Effector memory CD4-positive, alpha-beta T cell (primary cell): ENCODE data around the gene PCED1B.
"Not testable (repeated sequence)": the region's sequence is repeated elsewhere in the genome, so short reads cannot be mapped to it uniquely, and the experiment has no call there.

Experiments used
- DNase-seq, 3 donors: peaks; one replicate each; pipeline ENCODE4 v3.0.0-alpha.2; 2020
- H3K27ac ChIP-seq: 2 replicates; pipeline ENCODE4 v1.7.0; 2013; ENCODE audit warnings: mild to moderate bottlenecking, low read length, moderate library complexity; ENCODE audit not compliant: insufficient read depth, poor library complexity, severe bottlenecking
- H3K27me3 ChIP-seq: replicated peaks from 2 replicates; pipeline ENCODE4 v1.7.0; 2013; ENCODE audit warnings: mild to moderate bottlenecking, low read length; ENCODE audit not compliant: insufficient read depth, control insufficient read depth, poor library complexity, severe bottlenecking
- H3K36me3 ChIP-seq: 2 replicates; pipeline ENCODE4 v1.7.0; 2013; ENCODE audit warnings: mild to moderate bottlenecking, low read length, moderate library complexity; ENCODE audit not compliant: control insufficient read depth, insufficient read depth
- H3K4me1 ChIP-seq: 2 replicates; pipeline ENCODE4 v1.7.0; 2013; ENCODE audit warnings: low read length, mild to moderate bottlenecking; ENCODE audit not compliant: control insufficient read depth, insufficient read depth, poor library complexity, severe bottlenecking
- H3K4me3 ChIP-seq: 2 replicates; pipeline ENCODE4 v1.7.0; 2013; ENCODE audit warnings: low read length, low read depth, mild to moderate bottlenecking; ENCODE audit not compliant: insufficient read depth, poor library complexity, severe bottlenecking
- H3K9me3 ChIP-seq: 2 replicates; pipeline ENCODE4 v1.7.0; 2013; ENCODE audit warnings: mild to moderate bottlenecking, low read length, moderate library complexity; ENCODE audit not compliant: control insufficient read depth

The PCED1B gene

GRCh38 chr12:47210776-47211175 lies 131.4 kb downstream of the PCED1B start:
- DNase-seq, result no peak
- Histone ChIP-seq H3K36me3 (peaks cover 22% of the 10 kb centered on the region), H3K4me1 (peaks cover 40% of the 10 kb centered on the region), H3K27me3 (no peaks in the 10 kb centered on the region), H3K4me3 (peak overlapping the region; percentile 36), H3K9me3 (no peaks in the 10 kb centered on the region), H3K27ac (peak overlapping the region; percentile 69)

- Histone ChIP-seq H3K36me3 (peaks cover 22% of the 10 kb centered on the region), H3K27ac (peak overlapping the region; percentile 63), H3K27me3 (no peaks in the 10 kb centered on the region), H3K4me1 (peaks cover 25% of the 10 kb centered on the region), H3K9me3 (no peaks in the 10 kb centered on the region), H3K4me3 (peak overlapping the region; percentile 57)
- DNase-seq, result no peak
Measured at GRCh38 chr12:47212701-47213039, 133.2 kb downstream of the PCED1B start.

- Histone ChIP-seq H3K4me3 (peak overlapping the region; percentile 57), H3K36me3 (peaks cover 18% of the 10 kb centered on the region)
Measured at GRCh38 chr12:47213396-47213795, 134.0 kb downstream of the PCED1B start.

GRCh38 chr12:47214001-47214619 lies 134.7 kb downstream of the PCED1B start:
- Histone ChIP-seq H3K4me3 (peak overlapping the region; percentile 57), H3K36me3 (peaks cover 10% of the 10 kb centered on the region), H3K4me1 (peaks cover 12% of the 10 kb centered on the region), H3K9me3 (no peaks in the 10 kb centered on the region), H3K27ac (peak overlapping the region; percentile 63), H3K27me3 (no peaks in the 10 kb centered on the region)
- no peak for DNase-seq

More at GRCh38 chr12:47213396-47213795, 134.0 kb downstream of the PCED1B start:
- Histone ChIP-seq H3K27me3 (no peaks in the 10 kb centered on the region), H3K27ac (peak overlapping the region; percentile 63), H3K4me1 (peaks cover 19% of the 10 kb centered on the region), H3K9me3 (no peaks in the 10 kb centered on the region)
- no peak for DNase-seq

- Histone ChIP-seq H3K4me1 (peaks cover 6% of the 10 kb centered on the region), H3K27me3 (no peaks in the 10 kb centered on the region), H3K36me3 (peaks cover 4% of the 10 kb centered on the region), H3K27ac (peak overlapping the region; percentile 63), H3K4me3 (peak overlapping the region; percentile 57), H3K9me3 (no peaks in the 10 kb centered on the region)
- DNase-seq, result no peak
Measured at GRCh38 chr12:47214771-47215170, 135.3 kb downstream of the PCED1B start.

- Histone ChIP-seq H3K36me3 (no peaks in the 10 kb centered on the region), H3K27ac (peak overlapping the region; percentile 63), H3K9me3 (no peaks in the 10 kb centered on the region), H3K4me3 (peak overlapping the region; percentile 57), H3K4me1 (peaks cover 3% of the 10 kb centered on the region), H3K27me3 (no peaks in the 10 kb centered on the region)
- peak; percentile 56 to 62 (median 57) for DNase-seq
Measured at GRCh38 chr12:47216150-47216677, 136.8 kb downstream of the PCED1B start.

- H3K36me3 ChIP-seq, H3K9me3 ChIP-seq, H3K27me3 ChIP-seq, DNase-seq: not testable (repeated sequence)
- H3K27ac ChIP-seq, result peak overlapping the region; percentile 63
- H3K4me3 ChIP-seq, result peak overlapping the region; percentile 57
- H3K4me1 ChIP-seq, result peaks cover 11% of the 10 kb centered on the region
Measured at GRCh38 chr12:47217595-47217869, 138.1 kb downstream of the PCED1B start.

GRCh38 chr12:47218191-47218654 lies 138.8 kb downstream of the PCED1B start:
- DNase-seq, result no peak
- Histone ChIP-seq H3K36me3 (no peaks in the 10 kb centered on the region), H3K27me3 (no peaks in the 10 kb centered on the region), H3K9me3 (no peaks in the 10 kb centered on the region), H3K4me3 (peak overlapping the region; percentile 57), H3K4me1 (peaks cover 16% of the 10 kb centered on the region), H3K27ac (peak overlapping the region; percentile 63)

- Histone ChIP-seq H3K9me3 (no peaks in the 10 kb centered on the region), H3K4me3 (peak overlapping the region; percentile 13), H3K27ac (peak overlapping the region; percentile 25), H3K27me3 (no peaks in the 10 kb centered on the region), H3K4me1 (peaks cover 26% of the 10 kb centered on the region), H3K36me3 (peaks cover 7% of the 10 kb centered on the region)
- no peak for DNase-seq
Measured at GRCh38 chr12:47219243-47219642, 139.8 kb downstream of the PCED1B start.

GRCh38 chr12:47221256-47222023 lies 142.0 kb downstream of the PCED1B start:
- H3K9me3 ChIP-seq, result no peaks in the 10 kb centered on the region
- DNase-seq, result no peak
- H3K27ac ChIP-seq, result no peak overlapping the region
- H3K36me3 ChIP-seq, result peaks cover 8% of the 10 kb centered on the region
- peak overlapping the region; percentile 4 for H3K4me3 ChIP-seq
- H3K4me1 ChIP-seq, result peaks cover 30% of the 10 kb centered on the region
- no peaks in the 10 kb centered on the region for H3K27me3 ChIP-seq
